B cell (primary cell): ENCODE data around the gene NET1.

Experiments
- EZH2 ChIP-seq: IDR thresholded peaks from 2 replicates; pipeline ENCODE4 v1.6.1; 2012; ENCODE audit warnings: borderline replicate concordance, low read depth, mild to moderate bottlenecking, moderate library complexity, low read length; ENCODE audit not compliant: insufficient read depth, poor library complexity, severe bottlenecking
- TF ChIP-seq, protein P1 (sequence below): fragments of 200-600 bp; IDR thresholded peaks from one replicate; pipeline ENCODE4 v1.8.0; 2022; ENCODE audit warnings: antibody characterized with exemption, mild to moderate bottlenecking

DNA sequence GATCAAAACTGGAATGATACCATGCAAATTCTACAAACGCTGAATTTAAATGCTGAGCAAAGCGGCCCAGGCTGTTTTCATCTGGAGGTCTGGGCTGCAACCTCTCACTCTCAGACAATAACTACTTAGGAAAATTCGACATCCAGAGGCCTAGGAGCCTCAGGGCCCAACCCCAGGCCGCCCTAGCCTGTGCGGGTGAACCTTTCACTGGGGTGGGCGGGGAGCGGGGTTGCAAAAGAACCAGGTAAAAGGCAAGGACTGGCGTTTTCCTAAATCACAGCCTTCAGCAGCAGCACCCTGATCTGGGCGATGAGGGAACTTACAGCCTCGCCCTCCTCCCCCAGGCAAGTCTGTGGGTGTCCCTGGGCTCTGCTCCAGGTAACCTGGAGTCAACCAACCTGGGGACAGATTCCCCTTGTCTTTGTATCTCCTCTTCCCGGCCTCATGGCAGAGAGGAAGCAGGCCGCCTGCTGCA, 53.7 kb downstream of the NET1 start:
- TF ChIP-seq, protein P1, sequence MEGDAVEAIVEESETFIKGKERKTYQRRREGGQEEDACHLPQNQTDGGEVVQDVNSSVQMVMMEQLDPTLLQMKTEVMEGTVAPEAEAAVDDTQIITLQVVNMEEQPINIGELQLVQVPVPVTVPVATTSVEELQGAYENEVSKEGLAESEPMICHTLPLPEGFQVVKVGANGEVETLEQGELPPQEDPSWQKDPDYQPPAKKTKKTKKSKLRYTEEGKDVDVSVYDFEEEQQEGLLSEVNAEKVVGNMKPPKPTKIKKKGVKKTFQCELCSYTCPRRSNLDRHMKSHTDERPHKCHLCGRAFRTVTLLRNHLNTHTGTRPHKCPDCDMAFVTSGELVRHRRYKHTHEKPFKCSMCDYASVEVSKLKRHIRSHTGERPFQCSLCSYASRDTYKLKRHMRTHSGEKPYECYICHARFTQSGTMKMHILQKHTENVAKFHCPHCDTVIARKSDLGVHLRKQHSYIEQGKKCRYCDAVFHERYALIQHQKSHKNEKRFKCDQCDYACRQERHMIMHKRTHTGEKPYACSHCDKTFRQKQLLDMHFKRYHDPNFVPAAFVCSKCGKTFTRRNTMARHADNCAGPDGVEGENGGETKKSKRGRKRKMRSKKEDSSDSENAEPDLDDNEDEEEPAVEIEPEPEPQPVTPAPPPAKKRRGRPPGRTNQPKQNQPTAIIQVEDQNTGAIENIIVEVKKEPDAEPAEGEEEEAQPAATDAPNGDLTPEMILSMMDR: no peak
- TF ChIP-seq EZH2: no peak
